Neuronal stem cell (in vitro differentiated cells): ENCODE results near the gene MYOG.

Source experiments
- DNase-seq: peaks from one replicate; pipeline ENCODE4 v3.0.0-alpha.2; 2013; ENCODE audit warnings: low spot score
- H2AFZ ChIP-seq: one replicate; pipeline ENCODE4 v1.6.1; 2013; ENCODE audit warnings: mild to moderate bottlenecking, low read length, inconsistent platforms
- H2AK5ac ChIP-seq: 2 replicates; pipeline ENCODE4 v1.6.1; 2013; ENCODE audit warnings: low read depth, mild to moderate bottlenecking, inconsistent platforms, low read length, moderate library complexity, mixed read lengths
- H2BK120ac ChIP-seq: 2 replicates; pipeline ENCODE4 v1.6.1; 2013; ENCODE audit warnings: low read depth, mild to moderate bottlenecking, inconsistent platforms, low read length, moderate library complexity, mixed read lengths
- H2BK12ac ChIP-seq: one replicate; pipeline ENCODE4 v1.6.1; 2013; ENCODE audit warnings: low read length, inconsistent platforms
- H2BK15ac ChIP-seq: 2 replicates; pipeline ENCODE4 v1.6.1; 2013; ENCODE audit warnings: mild to moderate bottlenecking, low read length, inconsistent platforms, mixed read lengths
- H2BK5ac ChIP-seq: one replicate; pipeline ENCODE4 v1.6.1; 2013; ENCODE audit warnings: inconsistent platforms, mild to moderate bottlenecking, low read length, moderate library complexity
- H3K14ac ChIP-seq: one replicate; pipeline ENCODE4 v1.6.1; 2013; ENCODE audit warnings: low read length, inconsistent platforms
- H3K18ac ChIP-seq: 2 replicates; pipeline ENCODE4 v1.6.1; 2013; ENCODE audit warnings: low read length, inconsistent platforms
- H3K23ac ChIP-seq: 2 replicates; pipeline ENCODE4 v1.6.1; 2013; ENCODE audit warnings: low read depth, mild to moderate bottlenecking, mixed read lengths, low read length, inconsistent platforms; ENCODE audit not compliant: poor library complexity
- H3K27ac ChIP-seq: replicated peaks from 3 replicates; pipeline ENCODE4 v1.5.1; 2013; ENCODE audit warnings: low read length, inconsistent platforms
- H3K27me3 ChIP-seq, 3 experiments: 2 replicates each; pipeline ENCODE4 v1.6.1; 2013; ENCODE audit warnings: low read length in 3 of 3, mild to moderate bottlenecking in 2 of 3, inconsistent platforms in 1 of 3, low read depth in 1 of 3, mixed read lengths in 1 of 3, moderate library complexity in 1 of 3; ENCODE audit not compliant: control insufficient read depth in 3 of 3, insufficient read depth in 3 of 3
- H3K36me3 ChIP-seq, 2 donors: replicated peaks in 1 of 2; 2 replicates each; pipeline ENCODE4 v1.6.1; 2013; ENCODE audit warnings: low read length in 2 of 2; ENCODE audit not compliant: control insufficient read depth in 2 of 2, insufficient read depth in 2 of 2
- H3K4ac ChIP-seq: 2 replicates; pipeline ENCODE4 v1.6.1; 2013; ENCODE audit warnings: inconsistent platforms, mild to moderate bottlenecking, low read length, moderate library complexity
- H3K4me1 ChIP-seq, 2 donors: 1 replicate in 1 of 2; 2 replicates in 1 of 2; pipeline ENCODE4 v1.6.1; 2013; ENCODE audit warnings: low read length in 2 of 2, low read depth in 1 of 2; ENCODE audit not compliant: control insufficient read depth in 2 of 2, insufficient read depth in 1 of 2
- H3K4me2 ChIP-seq: one replicate; pipeline ENCODE4 v1.6.1; 2013; ENCODE audit warnings: mild to moderate bottlenecking, low read length, inconsistent platforms; ENCODE audit not compliant: insufficient read depth, poor library complexity, severe bottlenecking
- H3K4me3 ChIP-seq, 2 donors: 2 replicates each; pipeline ENCODE4 v1.5.1; 2013; ENCODE audit warnings: low read length in 2 of 2, mild to moderate bottlenecking in 2 of 2, inconsistent platforms in 1 of 2, moderate library complexity in 1 of 2
- H3K79me1 ChIP-seq: one replicate; pipeline ENCODE4 v1.6.1; 2013; ENCODE audit warnings: low read depth, mild to moderate bottlenecking, inconsistent platforms, low read length, moderate library complexity
- H3K9ac ChIP-seq: one replicate; pipeline ENCODE4 v1.6.1; 2013; ENCODE audit warnings: mild to moderate bottlenecking, low read depth, low read length, inconsistent platforms; ENCODE audit not compliant: poor library complexity
- H3K9me3 ChIP-seq, 2 donors: replicated peaks in 1 of 2; 2 replicates each; pipeline versions ENCODE3 to v1.6.1; 2013; ENCODE audit warnings: low read length in 2 of 2, mild to moderate bottlenecking in 2 of 2, inconsistent platforms in 1 of 2, low read depth in 1 of 2, mixed read lengths in 1 of 2, moderate library complexity in 1 of 2; ENCODE audit not compliant: control insufficient read depth in 2 of 2, insufficient read depth in 1 of 2
- H4K8ac ChIP-seq: one replicate; pipeline ENCODE4 v1.6.1; 2013; ENCODE audit warnings: low read depth, mild to moderate bottlenecking, inconsistent platforms, low read length, moderate library complexity
- H4K91ac ChIP-seq: one replicate; pipeline ENCODE4 v1.6.1; 2013; ENCODE audit warnings: low read length, low read depth, mild to moderate bottlenecking, inconsistent platforms; ENCODE audit not compliant: poor library complexity
- WGBS, 2 donors: extraction: QIAGEN DNeasy Blood & Tissue Kit; methylation state at CpG; one replicate each; pipeline ENCODE4 v1.1.7; 2013; ENCODE audit warnings: missing lambda C conversion rate in 2 of 2, mixed read lengths in 1 of 2; ENCODE audit not compliant: insufficient read length in 2 of 2, insufficient replicate concordance in 1 of 2; ENCODE audit errors: extremely low coverage in 2 of 2; 5-methylcytosine and 5-hydroxymethylcytosine counted together

The MYOG gene

GRCh38 chr1:203078478-203078877, 7.3 kb downstream of the MYOG start:
- Histone ChIP-seq H3K18ac (no peak overlapping the region), H2BK5ac (no peak overlapping the region), H2BK15ac (no peak overlapping the region), H3K9ac (no peak overlapping the region), H4K8ac (no peak overlapping the region), H3K27ac (no peak overlapping the region), H3K36me3 (no peaks in the 10 kb centered on the region), H3K9me3 (no peaks in the 10 kb centered on the region), H3K14ac (no peak overlapping the region), H4K91ac (no peak overlapping the region), H3K4ac (no peak overlapping the region), H3K4me2 (no peak overlapping the region), H2BK12ac (no peak overlapping the region), H2AFZ (no peak overlapping the region), H2AK5ac (no peak overlapping the region), H2BK120ac (no peak overlapping the region), H3K23ac (no peak overlapping the region), H3K4me1 (peaks cover 0 to 6% of the 10 kb centered on the region in 2 donors), H3K27me3 (peaks cover 0 to 84% (median 36%) of the 10 kb centered on the region in 3 experiments), H3K79me1 (no peaks in the 10 kb centered on the region), H3K4me3 (no peak overlapping the region)
- no peak for DNase-seq
- WGBS, 2 donors = no CpG with 5 or more reads among the region's 3 CpGs

GRCh38 chr1:203077956-203078355, 7.9 kb downstream of the MYOG start:
- no peak overlapping the region for H3K4me3 ChIP-seq
- no peaks in the 10 kb centered on the region for H3K9me3 ChIP-seq
- no peaks in the 10 kb centered on the region for H3K36me3 ChIP-seq
- H2AFZ ChIP-seq = no peak overlapping the region
- no peak overlapping the region for H3K4me2 ChIP-seq
- no peak overlapping the region for H2BK12ac ChIP-seq
- no peak for DNase-seq
- H2AK5ac ChIP-seq = no peak overlapping the region
- H2BK120ac ChIP-seq = no peak overlapping the region
- H3K4ac ChIP-seq = no peak overlapping the region
- no peak overlapping the region for H3K18ac ChIP-seq
- no peak overlapping the region for H3K27ac ChIP-seq
- no peak overlapping the region for H3K14ac ChIP-seq
- H2BK5ac ChIP-seq = no peak overlapping the region
- no peak overlapping the region for H2BK15ac ChIP-seq
- H3K27me3 ChIP-seq = peaks cover 0 to 89% (median 37%) of the 10 kb centered on the region in 3 experiments
- WGBS, 2 donors = no CpG with 5 or more reads among the region's 2 CpGs
- H3K23ac ChIP-seq = no peak overlapping the region
- H3K4me1 ChIP-seq = peaks cover 0 to 6% of the 10 kb centered on the region in 2 donors
- no peak overlapping the region for H4K8ac ChIP-seq
- H3K9ac ChIP-seq = no peak overlapping the region
- H3K79me1 ChIP-seq = no peaks in the 10 kb centered on the region
- no peak overlapping the region for H4K91ac ChIP-seq

DNA sequence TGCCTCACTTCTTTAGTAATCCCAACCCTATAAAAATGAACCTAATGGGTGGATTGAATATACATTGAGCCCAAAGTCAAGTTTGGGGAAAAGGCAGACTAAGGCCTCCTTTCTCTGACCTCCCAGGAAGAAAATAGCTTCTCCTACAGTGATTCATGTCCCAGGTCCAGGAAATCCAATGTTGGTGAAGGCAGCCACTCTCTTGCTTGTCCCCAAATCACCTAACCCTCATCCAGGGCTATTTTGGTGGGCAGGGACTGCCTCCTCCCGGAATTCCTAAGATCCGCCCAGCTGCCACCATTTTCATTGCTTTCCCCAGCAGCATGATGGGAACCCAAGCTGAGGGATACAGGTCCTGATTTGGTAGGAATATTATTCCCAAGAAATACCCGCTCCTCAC, 8.4 kb downstream of the MYOG start:
- Histone ChIP-seq H3K4me2 (no peak overlapping the region), H3K9me3 (no peaks in the 10 kb centered on the region), H3K23ac (no peak overlapping the region), H2AFZ (no peak overlapping the region), H2BK12ac (no peak overlapping the region), H3K4me3 (no peak overlapping the region), H4K91ac (no peak overlapping the region), H3K4ac (no peak overlapping the region), H2BK120ac (no peak overlapping the region), H3K36me3 (no peaks in the 10 kb centered on the region), H3K27me3 (peaks cover 0 to 89% (median 37%) of the 10 kb centered on the region in 3 experiments), H4K8ac (no peak overlapping the region), H3K18ac (no peak overlapping the region), H3K9ac (no peak overlapping the region), H3K4me1 (peaks cover 0 to 3% of the 10 kb centered on the region in 2 donors), H2BK5ac (no peak overlapping the region), H3K27ac (no peak overlapping the region), H3K14ac (no peak overlapping the region), H3K79me1 (no peaks in the 10 kb centered on the region), H2AK5ac (no peak overlapping the region), H2BK15ac (no peak overlapping the region)
- no peak for DNase-seq
- WGBS, 2 donors = no CpG with 5 or more reads among the region's 3 CpGs

DNA sequence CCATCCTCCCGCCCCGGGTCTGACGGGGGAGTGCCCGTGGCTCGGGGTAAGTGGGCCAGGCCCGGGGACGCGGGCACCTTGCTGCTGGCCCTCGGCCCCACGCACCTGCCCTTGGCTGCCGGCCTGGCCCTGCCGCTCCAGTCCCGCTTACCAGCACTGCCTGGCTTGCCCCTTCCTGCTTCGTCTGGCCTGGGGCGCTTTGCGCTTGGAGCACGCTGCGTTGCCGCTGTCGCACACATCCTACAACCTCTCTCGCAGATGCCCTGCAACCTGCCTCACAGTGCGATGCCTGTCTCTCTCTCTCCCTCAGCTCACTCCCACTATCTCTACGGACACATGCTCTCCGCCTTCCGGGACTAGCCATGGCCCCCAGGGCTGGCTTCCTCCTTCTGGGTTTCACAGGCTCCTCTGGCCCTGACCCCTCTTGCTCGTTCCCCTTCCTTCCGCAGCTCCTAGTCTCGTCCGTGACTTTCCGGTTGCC, 9.7 kb downstream of the MYOG start:
- Histone ChIP-seq H3K27me3 (peaks cover 0 to 87% (median 37%) of the 10 kb centered on the region in 3 experiments), H3K4me3 (peak overlapping the region in 1 of 2 donors; percentile 70), H2BK120ac (no peak overlapping the region), H3K4ac (no peak overlapping the region), H3K79me1 (no peaks in the 10 kb centered on the region), H3K36me3 (no peaks in the 10 kb centered on the region), H2BK12ac (no peak overlapping the region), H4K91ac (no peak overlapping the region), H3K4me2 (peak overlapping the region; percentile 82), H3K9ac (peak overlapping the region; percentile 53), H3K9me3 (no peaks in the 10 kb centered on the region), H4K8ac (no peak overlapping the region), H2AK5ac (no peak overlapping the region), H3K14ac (peak overlapping the region; percentile 47), H3K23ac (no peak overlapping the region), H2BK5ac (no peak overlapping the region), H3K18ac (peak overlapping the region; percentile 75), H3K4me1 (peaks cover 0 to 2% of the 10 kb centered on the region in 2 donors), H2BK15ac (peak overlapping the region; percentile 50), H2AFZ (no peak overlapping the region), H3K27ac (no peak overlapping the region)
- no CpG with 5 or more reads among the region's 30 CpGs for WGBS, 2 donors
- DNase-seq = no peak
